Sigmoid colon (tissue), 4 donors: Measurements from ENCODE around the gene ALS2CL.
"Not testable (repeated sequence)": the region's sequence is repeated elsewhere in the genome, so short reads cannot be mapped to it uniquely, and the experiment has no call there.

Experiments
- CTCF ChIP-seq, 4 experiments: fragments of 450-650 bp in 3 of 4; fragments of 200-600 bp in 1 of 4; IDR thresholded peaks; one replicate each; pipeline ENCODE4 v1.5.1; 2016 to 2019; ENCODE audit warnings: antibody characterized with exemption in 4 of 4, mild to moderate bottlenecking in 3 of 4, moderate library complexity in 2 of 4
- EP300 ChIP-seq, 4 donors: sonication (generic); formaldehyde crosslinking; IDR thresholded peaks; one replicate each; pipeline ENCODE4 v1.6.1; 2017; ENCODE audit warnings: antibody characterized with exemption in 4 of 4
- POLR2A ChIP-seq, 2 donors: fragments of 450-650 bp; IDR thresholded peaks; one replicate each; pipeline ENCODE4 v1.6.1; 2016; ENCODE audit warnings: antibody characterized with exemption in 2 of 2, mild to moderate bottlenecking in 2 of 2, moderate library complexity in 2 of 2
- POLR2AphosphoS5 ChIP-seq, 4 donors: sonication (generic); formaldehyde crosslinking; IDR thresholded peaks; one replicate each; pipeline ENCODE4 v1.6.1; 2017; ENCODE audit warnings: antibody characterized with exemption in 4 of 4

GRCh38 chr3:46704346-46704745 lies 10.9 kb upstream of the ALS2CL start:
- not testable (repeated sequence) for TF ChIP-seq POLR2A, CTCF, POLR2AphosphoS5, EP300 (IDR thresholded peaks at IDR 0.05)
